ENCODE data around the gene HIVEP3.
A peak's percentile ranks its signal among the peaks of the same experiment; 100 is the strongest.

Gene HIVEP3

DNA sequence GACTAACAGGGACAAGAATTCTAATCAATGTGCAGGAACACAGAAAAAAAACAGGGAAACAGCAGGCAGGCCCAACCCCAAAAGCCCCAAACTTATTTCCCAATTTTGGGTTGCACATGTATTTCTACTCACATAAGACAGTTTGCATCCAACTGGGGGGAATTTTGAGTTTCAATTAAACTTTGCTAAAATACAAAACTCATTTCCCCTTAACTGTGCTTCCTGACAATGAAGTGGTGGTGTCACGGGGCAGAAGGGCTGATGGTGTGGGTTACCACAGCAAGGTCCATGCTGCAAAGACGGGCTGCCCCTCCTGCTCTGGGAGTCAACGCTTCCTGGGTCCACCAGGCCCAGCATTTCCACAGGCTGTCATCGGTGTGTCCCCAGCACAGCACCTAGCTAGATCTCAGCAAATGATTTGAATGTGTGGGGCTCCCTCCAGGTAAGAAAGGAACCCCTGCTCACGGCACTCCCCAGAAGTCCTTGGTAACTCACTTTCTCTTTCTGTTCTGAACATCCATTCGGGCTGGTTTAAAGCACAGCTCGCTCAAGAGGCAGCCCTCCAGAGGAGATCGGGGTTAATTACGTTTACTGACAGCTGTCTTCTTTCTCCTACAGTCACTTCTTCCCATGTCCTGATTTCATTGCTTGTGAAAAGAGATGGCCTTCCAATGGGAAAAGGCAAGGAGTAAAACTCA, 27.4 kb downstream of the HIVEP3 start:
- DNase-seq (ENCODE audit: low spot score in 2 of 2) (peak; percentile 29 to 82), ATAC-seq (peak; percentile 83)
- Mint-ChIP-seq H3K27ac (peak overlapping the region; percentile 88), H3K4me3 (peak overlapping the region; percentile 74), H3K9me3 (no peaks in the 10 kb centered on the region), H3K4me1 (peaks cover 69% of the 10 kb centered on the region), H3K36me3 (peaks cover 8% of the 10 kb centered on the region)

DNA sequence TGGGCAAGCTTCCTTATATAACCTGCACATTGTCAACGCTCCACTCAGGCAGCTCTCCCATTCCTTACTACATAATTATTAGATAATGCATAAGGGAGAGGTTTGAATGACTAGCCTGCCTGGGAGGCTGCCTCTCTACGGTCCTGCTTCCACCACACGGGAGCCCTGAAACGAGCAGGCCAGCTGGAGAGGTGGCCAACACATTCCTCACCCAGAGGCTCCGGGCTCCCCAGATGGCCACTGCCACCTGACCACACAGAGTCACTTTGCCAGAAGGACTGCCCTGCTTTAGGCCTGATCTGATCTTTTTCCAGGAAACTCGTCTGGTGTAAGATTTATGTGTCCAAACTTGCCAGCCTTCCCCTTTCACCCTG, 27.9 kb downstream of the HIVEP3 start:
- no peaks in the 10 kb centered on the region for H3K9me3 Mint-ChIP-seq
- peak overlapping the region; percentile 88 for H3K27ac Mint-ChIP-seq
- peaks cover 68% of the 10 kb centered on the region for H3K4me1 Mint-ChIP-seq
- ATAC-seq (no peak), DNase-seq (ENCODE audit: low spot score in 2 of 2) (no peak)
- peaks cover 8% of the 10 kb centered on the region for H3K36me3 Mint-ChIP-seq
- peak overlapping the region; percentile 74 for H3K4me3 Mint-ChIP-seq

DNA sequence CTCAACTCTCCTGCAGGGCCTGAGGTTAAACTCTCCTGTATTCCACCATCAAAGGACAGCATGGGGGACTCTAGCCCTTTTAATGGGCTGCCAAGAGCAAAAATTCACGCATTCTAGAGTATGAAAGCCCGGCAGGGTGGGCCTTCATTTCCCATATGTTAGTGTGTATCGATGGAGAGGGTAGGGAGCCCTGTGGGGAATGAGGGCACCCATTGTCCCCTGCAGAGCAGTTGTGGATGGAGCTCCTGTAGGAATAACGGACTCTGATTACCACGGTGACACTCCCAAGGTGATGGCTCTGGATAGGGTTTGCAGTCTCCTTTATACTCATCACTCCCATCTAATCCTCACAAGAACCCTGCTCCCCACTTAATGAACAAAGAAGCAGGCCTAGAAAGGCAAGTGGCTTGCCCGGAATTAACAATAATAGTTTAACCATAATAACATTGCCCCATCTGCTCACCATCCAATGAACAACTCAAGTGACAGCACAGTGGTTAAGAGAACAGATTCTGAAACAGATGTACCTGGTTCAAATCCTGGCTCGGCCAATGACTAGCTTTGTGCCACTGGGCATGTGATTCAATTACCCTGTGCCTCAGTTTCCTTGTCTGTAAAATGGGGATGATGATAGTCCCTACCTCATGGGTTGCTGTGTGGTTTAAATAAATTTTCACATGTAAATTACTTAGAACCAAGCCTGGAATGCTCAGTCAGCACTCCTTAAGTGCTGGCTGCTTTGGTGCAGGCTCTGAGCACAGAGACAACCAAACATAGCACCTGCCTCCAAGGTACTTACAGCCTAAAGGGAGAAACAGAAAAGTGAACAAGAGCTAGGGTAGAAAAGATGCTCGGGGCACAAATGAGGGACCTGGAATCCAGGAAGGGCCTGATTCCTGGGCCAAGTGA, 29.0 kb downstream of the HIVEP3 start:
- H3K36me3 Mint-ChIP-seq = peaks cover 8% of the 10 kb centered on the region
- peaks cover 58% of the 10 kb centered on the region for H3K4me1 Mint-ChIP-seq
- peak overlapping the region; percentile 2 for H3K27ac Mint-ChIP-seq
- H3K9me3 Mint-ChIP-seq = no peaks in the 10 kb centered on the region
- ATAC-seq (no peak), DNase-seq (ENCODE audit: low spot score in 2 of 2) (no peak)
- no peak overlapping the region for H3K4me3 Mint-ChIP-seq

DNA sequence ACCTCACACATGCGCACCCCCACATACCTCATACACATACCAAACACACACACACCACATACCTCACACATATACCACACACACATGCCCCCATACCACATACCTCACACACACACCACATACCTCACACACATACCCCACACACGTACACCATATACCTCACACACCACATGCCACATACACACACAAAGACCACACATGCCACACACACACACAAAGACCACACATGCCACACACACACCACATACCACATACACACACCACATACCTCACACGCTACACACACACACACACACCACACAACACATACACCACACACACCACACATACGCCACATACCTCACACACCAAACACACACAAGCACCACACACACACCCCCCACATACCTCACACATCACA, 30.0 kb downstream of the HIVEP3 start:
- no peaks in the 10 kb centered on the region for H3K9me3 Mint-ChIP-seq
- no peak overlapping the region for H3K4me3 Mint-ChIP-seq
- H3K27ac Mint-ChIP-seq = peak overlapping the region; percentile 2
- H3K36me3 Mint-ChIP-seq = peaks cover 8% of the 10 kb centered on the region
- DNase-seq (ENCODE audit: low spot score in 2 of 2) = no peak
- ATAC-seq = peak; percentile 52
- peaks cover 48% of the 10 kb centered on the region for H3K4me1 Mint-ChIP-seq

DNA sequence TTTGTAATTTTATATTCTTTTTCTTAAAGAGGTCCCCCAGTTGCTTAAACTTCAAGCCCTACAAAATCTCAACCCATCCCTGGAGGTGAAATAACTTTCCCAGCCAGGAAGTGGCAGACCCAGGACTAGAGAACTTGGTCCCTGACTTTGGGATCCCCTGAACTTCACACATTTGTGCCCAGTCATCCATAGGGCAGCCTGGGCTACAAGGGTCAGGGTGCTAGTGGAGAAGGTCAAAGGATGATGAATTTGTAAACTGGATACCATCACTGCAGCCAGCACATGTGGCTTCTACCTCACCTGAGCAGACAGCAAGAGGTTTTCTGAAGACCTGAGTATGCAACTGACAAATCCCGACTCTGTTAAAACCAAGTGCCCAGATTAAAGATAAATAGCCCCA, 31.4 kb downstream of the HIVEP3 start:
- ATAC-seq = no peak
- DNase-seq (ENCODE audit: low spot score in 2 of 2) = no peak
- H3K4me1 Mint-ChIP-seq = peaks cover 46% of the 10 kb centered on the region
- peaks cover 8% of the 10 kb centered on the region for H3K36me3 Mint-ChIP-seq
- H3K27ac Mint-ChIP-seq = no peak overlapping the region
- no peaks in the 10 kb centered on the region for H3K9me3 Mint-ChIP-seq
- no peak overlapping the region for H3K4me3 Mint-ChIP-seq

DNA sequence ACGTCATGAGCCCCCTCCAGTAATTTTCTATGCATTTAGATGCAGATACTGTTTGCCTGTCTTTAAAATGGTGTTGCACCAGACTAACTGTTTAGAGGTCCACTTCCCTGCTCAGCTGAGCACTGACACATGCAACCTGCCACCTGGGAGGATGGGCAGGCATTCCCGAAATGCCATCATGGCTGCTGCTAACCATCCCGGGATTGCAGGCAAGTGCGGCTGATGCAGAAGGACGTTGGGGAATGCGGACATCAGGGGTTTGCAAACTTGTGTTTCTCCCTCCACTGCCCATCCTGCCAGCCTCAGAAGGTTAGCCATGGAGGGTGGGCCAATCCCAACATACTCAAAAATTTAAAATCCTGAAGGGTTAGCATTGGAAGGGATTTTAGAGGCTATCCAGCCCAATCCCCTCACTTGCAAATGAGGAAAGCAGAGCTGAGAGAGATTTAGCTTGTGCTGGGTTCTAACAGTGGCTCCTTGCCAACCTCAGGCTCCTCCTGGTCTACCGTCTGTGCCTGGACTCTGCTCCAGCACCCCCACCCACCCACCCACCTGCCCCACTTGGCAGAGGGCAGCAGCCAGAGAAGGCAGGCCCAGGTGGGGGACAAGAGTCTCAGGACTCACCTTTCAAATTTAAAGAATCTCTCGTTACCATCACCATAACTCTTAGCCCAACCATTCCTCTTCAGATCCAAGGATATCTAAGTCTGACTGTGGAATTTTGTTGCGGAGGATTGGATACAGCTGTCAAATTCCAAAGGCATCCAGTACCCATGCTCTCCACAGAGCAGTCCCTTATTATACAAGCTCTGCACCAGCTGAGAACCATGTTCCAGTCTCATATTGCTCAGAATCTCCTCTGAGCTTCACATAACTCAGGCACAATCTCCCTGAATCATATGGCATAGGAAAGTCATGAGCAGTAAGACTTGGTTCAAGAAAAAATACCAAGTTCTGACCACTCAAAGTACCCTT, 34.2 kb downstream of the HIVEP3 start:
- no peak overlapping the region for H3K4me3 Mint-ChIP-seq
- H3K27ac Mint-ChIP-seq = no peak overlapping the region
- H3K4me1 Mint-ChIP-seq = peaks cover 28% of the 10 kb centered on the region
- DNase-seq (ENCODE audit: low spot score in 2 of 2) (no peak), ATAC-seq (no peak)
- peaks cover 8% of the 10 kb centered on the region for H3K36me3 Mint-ChIP-seq
- H3K9me3 Mint-ChIP-seq = no peaks in the 10 kb centered on the region

DNA sequence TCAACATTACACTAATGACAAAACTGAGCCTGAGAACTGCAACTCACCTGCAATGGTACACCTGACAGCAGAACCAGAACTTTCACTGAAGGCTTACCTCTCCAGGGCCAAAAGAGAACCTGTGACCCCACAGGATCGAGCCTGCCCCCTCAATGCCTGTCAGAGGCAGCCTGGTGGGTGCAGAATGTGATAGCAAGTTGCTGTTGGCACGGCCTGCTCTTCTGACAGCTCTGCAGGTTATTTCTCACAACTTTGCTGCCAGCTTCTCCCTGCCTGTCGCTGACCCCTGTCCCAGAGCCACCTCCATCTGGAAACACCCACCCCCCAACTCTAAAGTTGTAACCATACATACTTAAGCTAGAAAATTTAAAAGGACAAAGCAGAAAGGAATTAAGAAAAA, 35.2 kb downstream of the HIVEP3 start:
- Mint-ChIP-seq H3K4me3 (no peak overlapping the region), H3K4me1 (peaks cover 22% of the 10 kb centered on the region), H3K36me3 (peaks cover under 1% of the 10 kb centered on the region), H3K27ac (no peak overlapping the region), H3K9me3 (no peaks in the 10 kb centered on the region)
- DNase-seq (ENCODE audit: low spot score in 2 of 2) = no peak
- no peak for ATAC-seq

DNA sequence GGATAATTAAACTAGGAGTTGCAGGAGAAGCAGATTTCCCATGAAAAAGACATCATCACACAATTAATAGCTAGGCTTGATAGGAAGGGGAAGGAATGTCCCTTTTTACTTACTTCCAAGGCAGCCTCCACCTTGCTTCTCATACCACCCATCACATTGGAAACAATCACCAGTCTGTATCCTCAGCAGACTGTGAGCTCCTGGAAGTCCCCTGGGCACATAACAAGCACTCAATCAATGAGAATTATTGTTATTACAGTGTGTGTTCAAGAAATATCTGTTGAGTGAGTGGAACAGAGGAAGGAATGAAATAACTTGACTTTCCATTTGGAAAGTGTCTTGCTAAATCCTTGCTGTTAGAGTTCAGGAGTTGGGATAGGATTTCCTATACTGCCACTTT, 36.2 kb downstream of the HIVEP3 start:
- H3K4me1 Mint-ChIP-seq = peaks cover 16% of the 10 kb centered on the region
- ATAC-seq = no peak
- no peak for DNase-seq (ENCODE audit: low spot score in 2 of 2)
- H3K9me3 Mint-ChIP-seq = no peaks in the 10 kb centered on the region
- no peaks in the 10 kb centered on the region for H3K36me3 Mint-ChIP-seq
- H3K27ac Mint-ChIP-seq = no peak overlapping the region
- H3K4me3 Mint-ChIP-seq = no peak overlapping the region

DNA sequence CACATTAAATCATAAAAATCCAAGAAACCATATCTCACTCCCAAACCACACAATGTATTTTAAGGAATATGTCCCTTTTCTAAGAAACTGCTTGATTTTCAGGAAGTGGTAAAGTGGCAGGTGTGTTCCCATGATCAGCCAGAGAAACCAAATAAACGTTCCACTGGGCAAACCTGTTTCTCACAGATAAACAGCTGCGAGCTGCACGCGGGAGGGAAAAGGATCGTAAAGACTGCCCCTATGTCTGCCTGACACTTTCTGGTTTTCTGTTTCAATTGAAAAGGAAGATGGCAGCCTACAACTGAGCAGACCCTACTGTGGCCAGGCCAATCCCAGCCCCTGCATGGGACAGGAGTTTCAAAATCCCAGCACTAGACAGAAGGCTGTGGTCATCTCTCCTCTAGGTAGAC, 36.6 kb downstream of the HIVEP3 start:
- ATAC-seq = no peak
- Mint-ChIP-seq H3K36me3 (no peaks in the 10 kb centered on the region), H3K4me3 (no peak overlapping the region), H3K9me3 (no peaks in the 10 kb centered on the region), H3K27ac (no peak overlapping the region), H3K4me1 (peaks cover 19% of the 10 kb centered on the region)
- no peak for DNase-seq (ENCODE audit: low spot score in 2 of 2)

DNA sequence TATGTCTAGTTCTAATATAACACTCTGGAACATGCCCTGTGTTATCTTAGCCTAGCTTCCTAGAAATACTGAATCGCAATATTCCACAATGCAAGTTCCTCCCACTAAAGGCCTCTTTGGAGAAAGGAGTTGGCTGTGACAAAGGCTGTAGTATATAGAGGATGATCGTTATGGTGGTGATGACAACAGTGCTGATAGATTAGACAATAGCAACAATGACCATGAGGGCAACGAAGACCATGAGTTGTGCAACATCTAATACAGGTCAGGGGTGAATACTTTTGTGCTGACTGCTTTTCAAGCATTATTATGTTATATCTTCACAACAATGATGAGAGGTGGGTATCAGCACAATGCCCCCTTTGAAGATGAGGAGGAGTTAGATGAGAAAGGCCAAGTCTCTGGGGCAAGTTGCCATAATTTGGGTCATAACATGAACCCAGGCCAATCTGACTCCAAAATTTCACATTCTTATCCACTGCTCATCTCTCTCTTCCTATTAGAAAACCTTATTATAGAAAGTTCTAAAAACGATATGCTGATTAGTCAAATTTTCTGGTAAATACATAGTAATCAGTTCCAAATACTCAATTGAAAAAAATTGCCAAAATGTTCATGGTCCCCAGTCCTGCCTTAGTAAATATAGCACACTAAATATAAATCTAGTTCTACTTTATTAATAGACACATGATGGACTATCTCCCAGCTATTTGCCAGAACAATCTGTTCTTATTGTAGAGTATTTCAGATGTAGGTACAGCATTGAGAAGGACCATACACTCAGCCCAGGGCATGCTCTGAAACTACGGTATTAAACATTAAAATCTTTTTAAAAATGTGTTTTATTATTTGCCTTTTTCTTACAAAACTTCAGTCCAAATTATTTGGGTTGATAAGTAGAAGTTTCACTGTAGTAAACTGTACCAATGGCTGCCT, 37.5 kb downstream of the HIVEP3 start:
- Mint-ChIP-seq H3K27ac (no peak overlapping the region), H3K9me3 (no peaks in the 10 kb centered on the region), H3K4me3 (no peak overlapping the region), H3K36me3 (no peaks in the 10 kb centered on the region), H3K4me1 (peaks cover 22% of the 10 kb centered on the region)
- DNase-seq (ENCODE audit: low spot score in 2 of 2) (no peak), ATAC-seq (no peak)

DNA sequence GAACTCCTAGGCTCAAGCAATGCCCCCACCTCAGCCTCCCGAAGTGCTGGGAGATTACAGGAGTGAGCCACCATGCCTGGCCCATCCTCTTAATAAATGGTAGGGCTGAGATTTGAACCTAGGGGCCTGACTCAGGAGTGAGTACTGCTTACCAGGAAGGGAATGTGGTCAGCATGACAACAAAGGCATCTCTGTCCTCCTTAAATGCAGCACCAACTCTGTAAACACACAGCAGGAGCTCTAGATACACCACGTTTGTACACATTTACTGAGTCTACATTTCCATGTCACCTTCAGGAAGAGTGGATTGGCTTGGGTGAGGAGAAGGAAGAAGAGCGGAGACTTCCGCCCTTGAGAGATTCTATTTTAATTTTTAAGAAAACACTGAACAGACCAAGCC, 38.5 kb downstream of the HIVEP3 start:
- DNase-seq (ENCODE audit: low spot score in 2 of 2) = no peak
- ATAC-seq = no peak
- H3K4me1 Mint-ChIP-seq = peaks cover 30% of the 10 kb centered on the region
- no peaks in the 10 kb centered on the region for H3K36me3 Mint-ChIP-seq
- H3K4me3 Mint-ChIP-seq = no peak overlapping the region
- no peak overlapping the region for H3K27ac Mint-ChIP-seq
- no peaks in the 10 kb centered on the region for H3K9me3 Mint-ChIP-seq

DNA sequence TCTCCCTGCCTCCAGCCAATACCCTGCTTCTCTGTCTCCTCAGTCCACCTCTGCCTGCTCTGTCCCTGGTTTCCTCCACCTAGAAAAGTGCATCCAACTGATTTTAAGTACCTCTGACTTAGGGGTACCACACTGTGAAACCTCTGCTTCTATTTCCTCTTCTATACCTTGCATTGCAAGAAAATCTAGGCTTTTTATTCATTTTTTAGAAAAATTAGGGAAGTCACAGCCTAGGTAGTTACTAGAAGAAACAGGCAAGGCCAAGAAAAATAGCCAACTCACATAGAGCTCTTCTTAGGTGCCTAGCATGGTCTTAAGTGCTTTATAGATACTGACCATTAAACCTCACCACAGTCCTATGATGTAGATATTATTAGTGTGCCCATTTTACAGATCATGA, 39.1 kb downstream of the HIVEP3 start:
- H3K27ac Mint-ChIP-seq = no peak overlapping the region
- ATAC-seq = no peak
- H3K36me3 Mint-ChIP-seq = no peaks in the 10 kb centered on the region
- no peak for DNase-seq (ENCODE audit: low spot score in 2 of 2)
- H3K4me1 Mint-ChIP-seq = peaks cover 35% of the 10 kb centered on the region
- H3K9me3 Mint-ChIP-seq = no peaks in the 10 kb centered on the region
- H3K4me3 Mint-ChIP-seq = no peak overlapping the region

DNA sequence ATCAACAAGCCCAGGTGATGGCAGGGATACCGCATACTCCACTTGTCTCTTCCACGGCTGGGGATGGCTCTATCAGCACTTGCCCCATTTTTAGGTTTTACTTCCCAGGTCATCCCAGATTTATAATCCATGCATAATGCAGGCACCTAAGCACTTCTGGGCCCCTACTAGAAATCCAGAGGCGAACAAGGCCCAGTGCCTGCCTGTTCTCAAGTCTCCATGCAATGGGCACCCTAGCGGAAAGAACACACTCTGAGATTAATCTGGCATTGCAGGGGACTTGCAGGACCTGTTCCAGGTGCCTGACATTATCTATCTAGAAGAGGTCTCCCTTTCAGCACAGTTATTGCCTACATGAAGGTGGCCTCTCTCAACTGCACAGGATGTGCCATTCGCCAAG, 39.8 kb downstream of the HIVEP3 start:
- H3K27ac Mint-ChIP-seq = peak overlapping the region; percentile 46
- H3K4me3 Mint-ChIP-seq = no peak overlapping the region
- DNase-seq (ENCODE audit: low spot score in 2 of 2) = no peak
- no peaks in the 10 kb centered on the region for H3K36me3 Mint-ChIP-seq
- peaks cover 42% of the 10 kb centered on the region for H3K4me1 Mint-ChIP-seq
- H3K9me3 Mint-ChIP-seq = no peaks in the 10 kb centered on the region
- no peak for ATAC-seq

DNA sequence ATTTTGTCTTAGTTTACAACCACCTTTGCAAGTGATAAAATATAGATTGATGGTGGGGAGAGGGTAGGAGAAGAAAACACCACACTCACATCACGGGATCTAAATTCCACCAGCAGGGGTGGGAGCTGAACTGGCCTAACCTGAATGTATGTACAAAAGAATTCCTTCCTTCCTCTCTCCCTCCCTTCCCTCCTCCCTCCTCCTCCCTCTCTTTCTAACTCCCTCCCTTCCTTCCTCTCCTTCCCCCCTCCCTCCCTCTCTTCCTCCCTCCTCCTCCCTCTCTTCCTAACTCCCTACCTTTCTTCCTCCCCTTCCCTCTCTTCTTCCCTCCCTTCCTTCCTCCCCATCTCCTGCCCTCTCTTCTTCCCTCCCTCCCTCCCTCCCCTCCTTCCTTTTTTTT, 40.2 kb downstream of the HIVEP3 start:
- no peaks in the 10 kb centered on the region for H3K9me3 Mint-ChIP-seq
- H3K4me3 Mint-ChIP-seq = no peak overlapping the region
- ATAC-seq (no peak), DNase-seq (ENCODE audit: low spot score in 2 of 2) (no peak)
- peak overlapping the region; percentile 46 for H3K27ac Mint-ChIP-seq
- peaks cover 44% of the 10 kb centered on the region for H3K4me1 Mint-ChIP-seq
- no peaks in the 10 kb centered on the region for H3K36me3 Mint-ChIP-seq
